GM18519 (cell line): ENCODE measurements around the gene COA1.
A peak's percentile ranks its signal among the peaks of the same experiment; 100 is the strongest.
"Not testable (repeated sequence)": the region's sequence is repeated elsewhere in the genome, so short reads cannot be mapped to it uniquely, and the experiment has no call there.

Experiments
- ATAC-seq: cut with Tn5 transposase; IDR thresholded peaks from one replicate; pipeline ENCODE4 v1.9.1; 2021; ENCODE audit warnings: mild to moderate bottlenecking, moderate library complexity; ENCODE audit not compliant: unreplicated experiment, low FRiP score

The COA1 gene

GRCh38 chr7:43609097-43609496 is 120.2 kb downstream of the COA1 start:
- ATAC-seq = no peak

- no peak for ATAC-seq
These were observed 125.1 kb downstream of the COA1 start for GRCh38 chr7:43604251-43604650.

- no peak for ATAC-seq
These were observed 127.1 kb downstream of the COA1 start for GRCh38 chr7:43602256-43602655.

- no peak for ATAC-seq
These were observed 129.3 kb downstream of the COA1 start for GRCh38 chr7:43600056-43600455.

- not testable (repeated sequence) for ATAC-seq
These were observed 132.9 kb downstream of the COA1 start for GRCh38 chr7:43596426-43596825.

- no peak for ATAC-seq
These were observed 135.3 kb downstream of the COA1 start for GRCh38 chr7:43594020-43594419.

- ATAC-seq = no peak
These were observed 136.3 kb downstream of the COA1 start for GRCh38 chr7:43593010-43593409.

- no peak for ATAC-seq
These were observed 137.0 kb downstream of the COA1 start for GRCh38 chr7:43592326-43592725.

- ATAC-seq = no peak
These were observed 137.7 kb downstream of the COA1 start for GRCh38 chr7:43591558-43592180.

GRCh38 chr7:43590862-43591557 is 138.3 kb downstream of the COA1 start:
- ATAC-seq = peak; percentile 75

GRCh38 chr7:43589728-43590127 is 139.6 kb downstream of the COA1 start:
- ATAC-seq = no peak
